Smooth muscle cell (in vitro differentiated cells): ENCODE results near the gene HABP2. TPM values are rescaled to one million over a fixed set of nuclear protein-coding genes. Genes with fewer than 3 reads are reported as not detected.

Source experiments
- DNase-seq: peaks from one replicate; lab custom pipeline; 2025; ENCODE audit not compliant: unreplicated experiment; lab: John Stamatoyannopoulos, UW
- H2AFZ ChIP-seq: fragments of 200-600 bp; sonication (generic); 2 replicates; pipeline ENCODE4 v1.6.0; 2016; ENCODE audit warnings: antibody characterized with exemption, low read depth, mild to moderate bottlenecking
- H3F3A ChIP-seq: fragments of 200-600 bp; sonication (generic); 2 replicates; pipeline ENCODE4 v1.6.0; 2017; ENCODE audit warnings: antibody characterized with exemption, low read depth
- H3K27ac ChIP-seq: fragments of 200-600 bp; sonication (generic); 2 replicates; pipeline ENCODE4 v1.5.1; 2016; ENCODE audit warnings: low read depth, mild to moderate bottlenecking
- H3K27me3 ChIP-seq: fragments of 200-600 bp; sonication (generic); 2 replicates; pipeline ENCODE4 v1.6.1; 2016; ENCODE audit warnings: low read depth, mild to moderate bottlenecking
- H3K36me3 ChIP-seq: fragments of 200-600 bp; sonication (generic); 2 replicates; pipeline ENCODE4 v1.5.1; 2016; ENCODE audit warnings: low read depth
- H3K4me1 ChIP-seq: fragments of 200-600 bp; sonication (generic); 2 replicates; pipeline ENCODE4 v1.5.1; 2016; ENCODE audit warnings: low read depth
- H3K4me2 ChIP-seq: fragments of 200-600 bp; sonication (generic); 2 replicates; pipeline ENCODE4 v1.6.0; 2016; ENCODE audit warnings: mild to moderate bottlenecking
- H3K4me3 ChIP-seq: fragments of 200-600 bp; sonication (generic); 2 replicates; pipeline ENCODE4 v1.5.1; 2016; ENCODE audit warnings: mild to moderate bottlenecking
- H3K79me2 ChIP-seq: fragments of 200-600 bp; sonication (generic); 2 replicates; pipeline ENCODE4 v1.6.0; 2016; ENCODE audit warnings: low read depth, mild to moderate bottlenecking
- H3K9ac ChIP-seq: fragments of 200-600 bp; sonication (generic); 2 replicates; pipeline ENCODE4 v1.6.0; 2016; ENCODE audit warnings: low read depth
- H3K9me3 ChIP-seq: fragments of 200-600 bp; sonication (generic); replicated peaks from 2 replicates; pipeline ENCODE4 v1.5.1; 2016; ENCODE audit warnings: low read depth
- H4K20me1 ChIP-seq: fragments of 200-600 bp; sonication (generic); 2 replicates; pipeline ENCODE4 v1.6.0; 2016; ENCODE audit warnings: low read depth
- WGBS: methylation state at CpG from one replicate; pipeline ENCODE4 v1.1.7; 2016; ENCODE audit warnings: low lambda C conversion rate; 5-methylcytosine and 5-hydroxymethylcytosine counted together
- polyA plus RNA-seq: library from polyadenylated mRNA; unstranded; fragments of >200 nt; fragmentation: Nextera tagmentation; extraction: Ambion mirVana; gene quantifications from 2 replicates; pipeline ENCODE4 v1.2.1, GENCODE V29; 2016
- total RNA-seq: library from RNA; depleted of rRNA; stranded (reverse); fragments of >200 nt; gene quantifications from 2 replicates; pipeline ENCODE4 v1.2.3, GENCODE V29; 2014
- TF ChIP-seq, protein P1 (sequence below): fragments of 200-600 bp; sonication (generic); IDR thresholded peaks from 2 replicates; pipeline ENCODE4 v1.5.1; 2017; ENCODE audit warnings: borderline replicate concordance, mild to moderate bottlenecking, antibody characterized with exemption; ENCODE audit not compliant: insufficient read depth, poor library complexity, severe bottlenecking

HABP2 gene
- total and polyA plus RNA-seq, 2 experiments from 2014 or later: 0.05 TPM; not detected in 1

DNA sequence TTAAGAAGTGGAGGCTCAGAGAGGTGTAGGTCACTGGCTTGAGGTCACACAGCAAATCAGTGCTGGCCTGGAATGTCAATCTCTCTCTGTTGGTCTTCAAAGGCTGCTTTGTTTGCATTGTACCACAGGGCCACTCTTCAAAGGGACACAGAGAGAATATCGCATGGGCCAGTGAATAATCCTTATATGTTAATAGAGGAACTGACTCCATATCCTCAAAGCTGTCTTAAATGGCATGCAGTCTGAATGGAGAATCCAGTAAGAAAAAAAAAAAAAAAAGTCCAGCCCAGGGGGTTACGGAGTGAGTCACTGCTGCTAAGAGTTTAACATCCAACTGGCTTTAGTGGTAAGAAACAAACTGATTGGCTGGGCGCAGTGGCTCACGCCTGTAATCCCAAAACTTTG, 56.9 kb downstream of the HABP2 start:
- Histone ChIP-seq H3K36me3 (no peaks in the 10 kb centered on the region), H3K27me3 (peaks cover 20% of the 10 kb centered on the region), H3F3A (no peaks in the 10 kb centered on the region), H3K9ac (no peak overlapping the region), H3K9me3 (no peaks in the 10 kb centered on the region), H3K4me1 (peaks cover 7% of the 10 kb centered on the region), H3K4me3 (no peak overlapping the region), H2AFZ (no peak overlapping the region), H3K79me2 (no peaks in the 10 kb centered on the region), H3K27ac (no peak overlapping the region), H3K4me2 (no peak overlapping the region), H4K20me1 (no peaks in the 10 kb centered on the region)
- no peak for DNase-seq
- WGBS: 43% methylated on average over 4 of the region's 4 CpGs
- TF ChIP-seq, protein P1, sequence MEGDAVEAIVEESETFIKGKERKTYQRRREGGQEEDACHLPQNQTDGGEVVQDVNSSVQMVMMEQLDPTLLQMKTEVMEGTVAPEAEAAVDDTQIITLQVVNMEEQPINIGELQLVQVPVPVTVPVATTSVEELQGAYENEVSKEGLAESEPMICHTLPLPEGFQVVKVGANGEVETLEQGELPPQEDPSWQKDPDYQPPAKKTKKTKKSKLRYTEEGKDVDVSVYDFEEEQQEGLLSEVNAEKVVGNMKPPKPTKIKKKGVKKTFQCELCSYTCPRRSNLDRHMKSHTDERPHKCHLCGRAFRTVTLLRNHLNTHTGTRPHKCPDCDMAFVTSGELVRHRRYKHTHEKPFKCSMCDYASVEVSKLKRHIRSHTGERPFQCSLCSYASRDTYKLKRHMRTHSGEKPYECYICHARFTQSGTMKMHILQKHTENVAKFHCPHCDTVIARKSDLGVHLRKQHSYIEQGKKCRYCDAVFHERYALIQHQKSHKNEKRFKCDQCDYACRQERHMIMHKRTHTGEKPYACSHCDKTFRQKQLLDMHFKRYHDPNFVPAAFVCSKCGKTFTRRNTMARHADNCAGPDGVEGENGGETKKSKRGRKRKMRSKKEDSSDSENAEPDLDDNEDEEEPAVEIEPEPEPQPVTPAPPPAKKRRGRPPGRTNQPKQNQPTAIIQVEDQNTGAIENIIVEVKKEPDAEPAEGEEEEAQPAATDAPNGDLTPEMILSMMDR: no peak

DNA sequence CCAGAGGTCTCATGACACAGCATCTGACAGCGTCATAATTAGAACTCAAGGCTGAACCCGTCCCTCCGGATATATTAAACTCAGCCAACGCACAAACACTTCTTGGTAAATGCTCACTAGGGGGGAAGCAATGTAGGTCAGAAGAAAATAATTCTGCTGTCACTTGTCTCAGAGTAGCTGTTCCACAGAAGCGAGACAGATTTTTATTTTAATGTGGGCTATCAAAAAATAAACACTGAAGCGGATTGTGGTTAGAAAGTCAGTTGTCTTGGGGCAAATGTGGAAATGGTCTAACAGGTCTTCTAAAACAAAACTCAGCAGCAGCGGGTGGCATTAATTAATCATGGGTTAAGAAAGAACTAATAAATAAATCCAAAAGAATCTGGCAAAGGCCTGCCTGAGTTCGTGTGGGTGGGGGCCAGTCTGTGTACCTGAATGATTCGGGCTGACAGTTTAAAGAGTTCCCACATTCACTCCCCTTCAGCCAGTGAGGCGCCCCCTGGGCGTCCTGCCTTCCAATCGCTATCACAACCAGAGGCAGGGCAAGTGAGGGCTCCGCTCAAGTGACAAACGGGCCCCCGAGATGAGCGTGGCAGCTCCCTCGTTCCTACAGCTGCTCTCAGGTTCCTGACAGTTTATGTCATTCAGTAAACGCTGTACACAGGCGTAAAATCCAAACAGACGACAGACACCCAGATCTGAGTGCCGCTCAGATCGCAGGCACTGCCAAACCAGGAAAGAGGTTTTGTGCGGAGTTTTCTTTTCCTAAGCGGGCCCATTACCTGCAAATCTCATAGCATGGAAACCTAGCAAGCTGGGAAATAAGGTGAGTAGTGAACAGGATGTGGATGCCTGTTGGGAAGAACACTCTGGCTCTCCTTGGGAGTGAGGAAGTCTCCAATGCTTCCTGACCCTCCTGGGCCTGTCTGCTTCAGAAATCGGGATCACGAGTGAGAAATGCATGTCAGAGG, 58.1 kb downstream of the HABP2 start:
- Histone ChIP-seq H3K79me2 (no peaks in the 10 kb centered on the region), H3K9ac (no peak overlapping the region), H3K4me2 (no peak overlapping the region), H4K20me1 (no peaks in the 10 kb centered on the region), H3K36me3 (no peaks in the 10 kb centered on the region), H3K4me3 (no peak overlapping the region), H3F3A (no peaks in the 10 kb centered on the region), H2AFZ (no peak overlapping the region), H3K9me3 (no peaks in the 10 kb centered on the region), H3K27me3 (peaks cover 30% of the 10 kb centered on the region), H3K27ac (no peak overlapping the region), H3K4me1 (peaks cover 7% of the 10 kb centered on the region)
- 64% methylated on average over 26 of the region's 26 CpGs for WGBS
- no peak for DNase-seq
- TF ChIP-seq, protein P1: no peak

DNA sequence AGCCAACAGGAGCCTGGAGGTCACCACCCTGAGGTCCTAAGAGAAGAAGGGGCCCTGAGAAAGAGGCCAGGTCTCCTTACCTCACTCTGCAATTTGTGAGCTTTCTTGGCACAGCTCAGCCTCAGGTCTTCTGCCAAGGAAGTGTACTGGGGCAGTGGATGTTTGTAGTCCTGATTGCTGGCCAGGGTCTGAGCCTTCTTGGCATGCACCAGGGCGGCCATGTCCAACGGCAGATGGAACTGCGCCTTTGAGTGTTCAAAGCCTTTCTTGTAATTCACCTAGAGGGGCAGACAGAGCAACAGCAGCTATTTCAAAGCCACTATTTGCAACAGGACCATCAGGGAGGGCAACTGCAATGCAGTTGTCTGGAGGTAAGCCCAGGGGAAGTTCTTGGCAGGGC, 59.3 kb downstream of the HABP2 start:
- Histone ChIP-seq H3K4me3 (no peak overlapping the region), H4K20me1 (no peaks in the 10 kb centered on the region), H3K4me2 (no peak overlapping the region), H3K36me3 (no peaks in the 10 kb centered on the region), H3K27me3 (peaks cover 39% of the 10 kb centered on the region), H3K9ac (no peak overlapping the region), H3K4me1 (peaks cover 16% of the 10 kb centered on the region), H3K79me2 (no peaks in the 10 kb centered on the region), H3K27ac (no peak overlapping the region), H3K9me3 (no peaks in the 10 kb centered on the region), H3F3A (no peaks in the 10 kb centered on the region), H2AFZ (no peak overlapping the region)
- DNase-seq: no peak
- TF ChIP-seq, protein P1: no peak
- WGBS: 97% methylated on average over 3 of the region's 3 CpGs
